Neural progenitor cell (in vitro differentiated cells): Measurements from ENCODE around the gene DOCK11.

Experiments used
- CTCF ChIP-seq: fragments of 200-600 bp; sonication (generic); IDR thresholded peaks from 2 replicates; pipeline ENCODE4 v1.5.1; 2017; ENCODE audit warnings: antibody characterized with exemption, mild to moderate bottlenecking
- EZH2 ChIP-seq: fragments of 200-600 bp; sonication (generic); IDR thresholded peaks from 2 replicates; pipeline ENCODE4 v1.6.1; 2017; ENCODE audit warnings: antibody characterized with exemption, mild to moderate bottlenecking, moderate library complexity
- EZH2phosphoT487 ChIP-seq: fragments of 200-600 bp; sonication (generic); IDR thresholded peaks from 2 replicates; pipeline ENCODE4 v1.6.1; 2017; ENCODE audit warnings: antibody characterized with exemption

DNA sequence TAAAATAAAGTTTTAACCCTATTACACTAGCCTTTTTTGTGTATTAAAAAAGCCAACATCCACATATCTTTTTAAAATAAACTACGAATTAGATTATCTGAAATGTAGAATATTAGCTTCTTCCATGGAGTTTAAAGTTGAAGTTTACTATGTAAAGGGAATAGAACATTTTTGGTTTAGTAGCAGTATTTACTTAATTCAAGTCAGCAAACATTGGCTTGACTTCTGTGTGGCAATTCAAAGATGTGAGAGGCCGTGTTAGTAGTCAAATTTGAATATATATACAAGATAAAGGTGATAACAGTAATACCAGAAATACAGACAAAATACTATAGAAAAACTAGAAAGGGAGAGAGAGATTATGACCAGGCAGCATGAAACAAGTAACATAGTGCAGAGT lies 116.7 kb downstream of the DOCK11 start:
- TF ChIP-seq CTCF (no peak), EZH2 (no peak), EZH2phosphoT487 (no peak)
